GM23338 (cell line): ENCODE results near the gene STPG2. TPM values are rescaled to one million over a fixed set of nuclear protein-coding genes. Genes with fewer than 3 reads are reported as not detected.

Experiments
- ATAC-seq: fragments of 200-7000 bp; cut with Tn5 transposase; 3 replicates; pipeline ENCODE4 v1.9.1; 2020
- DNase-seq: peaks from one replicate; pipeline ENCODE4 v3.0.0-alpha.2; 2015; ENCODE audit warnings: low spot score
- H2AFZ ChIP-seq: fragments of 200-600 bp; sonication (generic); 2 replicates; pipeline ENCODE4 v1.8.0; 2016; ENCODE audit warnings: antibody characterized with exemption, mild to moderate bottlenecking, moderate library complexity
- H3F3A ChIP-seq: fragments of 200-600 bp; sonication (generic); replicated peaks from 2 replicates; pipeline ENCODE4 v1.8.0; 2017; ENCODE audit warnings: antibody characterized with exemption, mixed run types, low read depth
- H3K27ac ChIP-seq: fragments of 200-600 bp; sonication (generic); 2 replicates; pipeline ENCODE4 v1.6.1; 2016; ENCODE audit warnings: low read depth
- H3K27me3 ChIP-seq: fragments of 200-600 bp; sonication (generic); 2 replicates; pipeline ENCODE4 v1.8.0; 2016; ENCODE audit warnings: mild to moderate bottlenecking, mixed run types, moderate library complexity; ENCODE audit not compliant: insufficient read depth
- H3K36me3 ChIP-seq: fragments of 200-600 bp; sonication (generic); 2 replicates; pipeline ENCODE4 v1.8.0; 2016; ENCODE audit warnings: mild to moderate bottlenecking; ENCODE audit not compliant: insufficient read depth
- H3K4me1 ChIP-seq: fragments of 200-600 bp; sonication (generic); 2 replicates; pipeline ENCODE4 v1.8.0; 2016; ENCODE audit warnings: mild to moderate bottlenecking, moderate library complexity; ENCODE audit not compliant: insufficient read depth
- H3K4me2 ChIP-seq: fragments of 200-600 bp; sonication (generic); 2 replicates; pipeline ENCODE4 v1.7.1; 2017; ENCODE audit warnings: mixed run types
- H3K4me3 ChIP-seq: fragments of 200-600 bp; sonication (generic); 2 replicates; pipeline ENCODE4 v1.6.1; 2016; ENCODE audit warnings: mixed run types
- H3K79me2 ChIP-seq: fragments of 200-600 bp; sonication (generic); replicated peaks from 2 replicates; pipeline ENCODE4 v1.8.0; 2017; ENCODE audit warnings: mild to moderate bottlenecking; ENCODE audit not compliant: insufficient read depth
- H3K9me2 ChIP-seq: fragments of 200-600 bp; sonication (generic); 2 replicates; pipeline ENCODE4 v1.8.0; 2017; ENCODE audit not compliant: insufficient read depth
- H4K20me1 ChIP-seq: fragments of 200-600 bp; sonication (generic); replicated peaks from 2 replicates; pipeline ENCODE4 v1.8.0; 2017; ENCODE audit warnings: mild to moderate bottlenecking; ENCODE audit not compliant: insufficient read depth
- H3K27ac Mint-ChIP-seq: 2 replicates; pipeline ENCODE4 v1.8.0; 2020; ENCODE audit warnings: inconsistent platforms, mild to moderate bottlenecking, moderate library complexity, mixed read lengths
- H3K27me3 Mint-ChIP-seq: 3 replicates; pipeline ENCODE4 v1.8.0; 2022; ENCODE audit warnings: low read depth, mild to moderate bottlenecking, moderate library complexity, mixed read lengths, inconsistent platforms; ENCODE audit not compliant: insufficient read depth, poor library complexity
- H3K36me3 Mint-ChIP-seq: 3 replicates; pipeline ENCODE4 v1.8.0; 2021; ENCODE audit warnings: low read depth, mild to moderate bottlenecking, inconsistent platforms, moderate library complexity, mixed read lengths
- H3K4me1 Mint-ChIP-seq: 3 replicates; pipeline ENCODE4 v1.8.0; 2020; ENCODE audit warnings: mild to moderate bottlenecking, inconsistent platforms, mixed read lengths
- H3K4me3 Mint-ChIP-seq: 3 replicates; pipeline ENCODE4 v1.8.0; 2021; ENCODE audit warnings: moderate library complexity, mild to moderate bottlenecking, inconsistent platforms, mixed read lengths
- H3K9me3 Mint-ChIP-seq: 3 replicates; pipeline ENCODE4 v1.8.0; 2020; ENCODE audit warnings: moderate library complexity, mild to moderate bottlenecking, inconsistent platforms, mixed read lengths
- EZH2phosphoT487 ChIP-seq: fragments of 200-600 bp; sonication (generic); IDR thresholded peaks from one replicate; pipeline ENCODE4 v1.8.1; 2018; ENCODE audit warnings: antibody characterized with exemption; ENCODE audit not compliant: unreplicated experiment
- POLR2AphosphoS5 ChIP-seq: IDR thresholded peaks from 2 replicates; pipeline ENCODE4 v1.6.1; 2016; ENCODE audit warnings: antibody characterized with exemption, low read depth
- STAT1 ChIP-seq: IDR thresholded peaks from one replicate; pipeline ENCODE4 v1.6.1; 2016; ENCODE audit warnings: antibody characterized with exemption; ENCODE audit not compliant: unreplicated experiment
- ZNF114 ChIP-seq: fragments of 250-450 bp; sonication (Bioruptor Pico); IDR thresholded peaks from 2 replicates; pipeline ENCODE4 v1.5.0; 2020; ENCODE audit warnings: mild to moderate bottlenecking, moderate library complexity
- ZNF331 ChIP-seq: fragments of 250-450 bp; sonication (Bioruptor Pico); IDR thresholded peaks from 2 replicates; pipeline ENCODE4 v1.5.0; 2020; ENCODE audit warnings: low read depth, mild to moderate bottlenecking, moderate library complexity
- polyA plus RNA-seq: library from polyadenylated mRNA; unstranded; fragments of >200 nt; fragmentation: Nextera tagmentation; extraction: Ambion mirVana; gene quantifications from 2 replicates; pipeline ENCODE4 v1.2.1, GENCODE V29; 2016
- total RNA-seq: library from RNA; depleted of rRNA; stranded (reverse); fragments of >200 nt; shearing (Covaris generic); gene quantifications from 2 replicates; pipeline ENCODE4 v1.2.3, GENCODE V29; 2014
- TF ChIP-seq, protein P1 (sequence below), 2 experiments: fragments of 200-600 bp in 1 of 2; sonication (generic) in 1 of 2; conservative IDR thresholded peaks; 2 replicates each; pipeline versions ENCODE4 v1.5.1 to v1.6.1; 2016 to 2017; ENCODE audit warnings: antibody characterized with exemption in 2 of 2, low read depth in 2 of 2, mild to moderate bottlenecking in 2 of 2, moderate library complexity in 1 of 2
- TF ChIP-seq, protein P2 (sequence below): fragments of 250-450 bp; sonication (Bioruptor Pico); IDR thresholded peaks from 2 replicates; pipeline ENCODE4 v1.5.0; 2020; ENCODE audit warnings: mild to moderate bottlenecking, moderate library complexity

The STPG2 gene
- total and polyA plus RNA-seq, 2 experiments from 2014 or later: 0.17 to 0.32 TPM

GRCh38 chr4:97786306-97786920, 356.9 kb downstream of the STPG2 start (continued):
- TF ChIP-seq, protein P1, sequence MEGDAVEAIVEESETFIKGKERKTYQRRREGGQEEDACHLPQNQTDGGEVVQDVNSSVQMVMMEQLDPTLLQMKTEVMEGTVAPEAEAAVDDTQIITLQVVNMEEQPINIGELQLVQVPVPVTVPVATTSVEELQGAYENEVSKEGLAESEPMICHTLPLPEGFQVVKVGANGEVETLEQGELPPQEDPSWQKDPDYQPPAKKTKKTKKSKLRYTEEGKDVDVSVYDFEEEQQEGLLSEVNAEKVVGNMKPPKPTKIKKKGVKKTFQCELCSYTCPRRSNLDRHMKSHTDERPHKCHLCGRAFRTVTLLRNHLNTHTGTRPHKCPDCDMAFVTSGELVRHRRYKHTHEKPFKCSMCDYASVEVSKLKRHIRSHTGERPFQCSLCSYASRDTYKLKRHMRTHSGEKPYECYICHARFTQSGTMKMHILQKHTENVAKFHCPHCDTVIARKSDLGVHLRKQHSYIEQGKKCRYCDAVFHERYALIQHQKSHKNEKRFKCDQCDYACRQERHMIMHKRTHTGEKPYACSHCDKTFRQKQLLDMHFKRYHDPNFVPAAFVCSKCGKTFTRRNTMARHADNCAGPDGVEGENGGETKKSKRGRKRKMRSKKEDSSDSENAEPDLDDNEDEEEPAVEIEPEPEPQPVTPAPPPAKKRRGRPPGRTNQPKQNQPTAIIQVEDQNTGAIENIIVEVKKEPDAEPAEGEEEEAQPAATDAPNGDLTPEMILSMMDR (conservative IDR thresholded peaks at IDR 0.05; ENCODE audit: low read depth in 2 of 2): no peak
- TF ChIP-seq, protein P2, sequence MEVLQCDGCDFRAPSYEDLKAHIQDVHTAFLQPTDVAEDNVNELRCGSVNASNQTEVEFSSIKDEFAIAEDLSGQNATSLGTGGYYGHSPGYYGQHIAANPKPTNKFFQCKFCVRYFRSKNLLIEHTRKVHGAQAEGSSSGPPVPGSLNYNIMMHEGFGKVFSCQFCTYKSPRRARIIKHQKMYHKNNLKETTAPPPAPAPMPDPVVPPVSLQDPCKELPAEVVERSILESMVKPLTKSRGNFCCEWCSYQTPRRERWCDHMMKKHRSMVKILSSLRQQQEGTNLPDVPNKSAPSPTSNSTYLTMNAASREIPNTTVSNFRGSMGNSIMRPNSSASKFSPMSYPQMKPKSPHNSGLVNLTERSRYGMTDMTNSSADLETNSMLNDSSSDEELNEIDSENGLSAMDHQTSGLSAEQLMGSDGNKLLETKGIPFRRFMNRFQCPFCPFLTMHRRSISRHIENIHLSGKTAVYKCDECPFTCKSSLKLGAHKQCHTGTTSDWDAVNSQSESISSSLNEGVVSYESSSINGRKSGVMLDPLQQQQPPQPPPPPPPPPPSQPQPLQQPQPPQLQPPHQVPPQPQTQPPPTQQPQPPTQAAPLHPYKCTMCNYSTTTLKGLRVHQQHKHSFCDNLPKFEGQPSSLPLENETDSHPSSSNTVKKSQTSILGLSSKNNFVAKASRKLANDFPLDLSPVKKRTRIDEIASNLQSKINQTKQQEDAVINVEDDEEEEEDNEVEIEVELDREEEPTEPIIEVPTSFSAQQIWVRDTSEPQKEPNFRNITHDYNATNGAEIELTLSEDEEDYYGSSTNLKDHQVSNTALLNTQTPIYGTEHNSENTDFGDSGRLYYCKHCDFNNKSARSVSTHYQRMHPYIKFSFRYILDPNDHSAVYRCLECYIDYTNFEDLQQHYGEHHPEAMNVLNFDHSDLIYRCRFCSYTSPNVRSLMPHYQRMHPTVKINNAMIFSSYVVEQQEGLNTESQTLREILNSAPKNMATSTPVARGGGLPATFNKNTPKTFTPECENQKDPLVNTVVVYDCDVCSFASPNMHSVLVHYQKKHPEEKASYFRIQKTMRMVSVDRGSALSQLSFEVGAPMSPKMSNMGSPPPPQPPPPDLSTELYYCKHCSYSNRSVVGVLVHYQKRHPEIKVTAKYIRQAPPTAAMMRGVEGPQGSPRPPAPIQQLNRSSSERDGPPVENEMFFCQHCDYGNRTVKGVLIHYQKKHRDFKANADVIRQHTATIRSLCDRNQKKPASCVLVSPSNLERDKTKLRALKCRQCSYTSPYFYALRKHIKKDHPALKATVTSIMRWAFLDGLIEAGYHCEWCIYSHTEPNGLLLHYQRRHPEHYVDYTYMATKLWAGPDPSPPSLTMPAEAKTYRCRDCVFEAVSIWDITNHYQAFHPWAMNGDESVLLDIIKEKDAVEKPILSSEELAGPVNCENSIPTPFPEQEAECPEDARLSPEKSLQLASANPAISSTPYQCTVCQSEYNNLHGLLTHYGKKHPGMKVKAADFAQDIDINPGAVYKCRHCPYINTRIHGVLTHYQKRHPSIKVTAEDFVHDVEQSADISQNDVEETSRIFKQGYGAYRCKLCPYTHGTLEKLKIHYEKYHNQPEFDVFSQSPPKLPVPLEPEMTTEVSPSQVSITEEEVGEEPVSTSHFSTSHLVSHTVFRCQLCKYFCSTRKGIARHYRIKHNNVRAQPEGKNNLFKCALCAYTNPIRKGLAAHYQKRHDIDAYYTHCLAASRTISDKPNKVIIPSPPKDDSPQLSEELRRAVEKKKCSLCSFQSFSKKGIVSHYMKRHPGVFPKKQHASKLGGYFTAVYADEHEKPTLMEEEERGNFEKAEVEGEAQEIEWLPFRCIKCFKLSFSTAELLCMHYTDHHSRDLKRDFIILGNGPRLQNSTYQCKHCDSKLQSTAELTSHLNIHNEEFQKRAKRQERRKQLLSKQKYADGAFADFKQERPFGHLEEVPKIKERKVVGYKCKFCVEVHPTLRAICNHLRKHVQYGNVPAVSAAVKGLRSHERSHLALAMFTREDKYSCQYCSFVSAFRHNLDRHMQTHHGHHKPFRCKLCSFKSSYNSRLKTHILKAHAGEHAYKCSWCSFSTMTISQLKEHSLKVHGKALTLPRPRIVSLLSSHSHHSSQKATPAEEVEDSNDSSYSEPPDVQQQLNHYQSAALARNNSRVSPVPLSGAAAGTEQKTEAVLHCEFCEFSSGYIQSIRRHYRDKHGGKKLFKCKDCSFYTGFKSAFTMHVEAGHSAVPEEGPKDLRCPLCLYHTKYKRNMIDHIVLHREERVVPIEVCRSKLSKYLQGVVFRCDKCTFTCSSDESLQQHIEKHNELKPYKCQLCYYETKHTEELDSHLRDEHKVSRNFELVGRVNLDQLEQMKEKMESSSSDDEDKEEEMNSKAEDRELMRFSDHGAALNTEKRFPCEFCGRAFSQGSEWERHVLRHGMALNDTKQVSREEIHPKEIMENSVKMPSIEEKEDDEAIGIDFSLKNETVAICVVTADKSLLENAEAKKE (CRISPR knock-in tag): no peak
- TF ChIP-seq POLR2AphosphoS5: no peak
- no peak for TF ChIP-seq EZH2phosphoT487
- TF ChIP-seq STAT1: no peak
- no peak for TF ChIP-seq ZNF114 (CRISPR knock-in tag)

GRCh38 chr4:97778174-97778573, 365.1 kb downstream of the STPG2 start:
- no peaks in the 10 kb centered on the region for H3K27me3 ChIP-seq
- H3K36me3 ChIP-seq: no peaks in the 10 kb centered on the region
- Mint-ChIP-seq H3K36me3 (0 out of 3 replicates have a peak, but pooled peaks cover 3% of the 10 kb centered on the region), H3K4me1 (no peaks in the 10 kb centered on the region), H3K4me3 (no peak overlapping the region), H3K9me3 (peaks cover 12% of the 10 kb centered on the region), H3K27ac (no peak overlapping the region), H3K27me3 (peaks cover 4% of the 10 kb centered on the region)
- H3K4me1 ChIP-seq: no peaks in the 10 kb centered on the region
- H3K79me2 ChIP-seq: no peaks in the 10 kb centered on the region
- no peak overlapping the region for H3K4me2 ChIP-seq
- DNase-seq (no peak), ATAC-seq (no peak)
- H3F3A ChIP-seq: no peaks in the 10 kb centered on the region
- H2AFZ ChIP-seq: no peak overlapping the region
- TF ChIP-seq EZH2phosphoT487 (no peak), ZNF331 (CRISPR knock-in tag) (no peak)
- H3K9me2 ChIP-seq: peaks cover 4% of the 10 kb centered on the region; the same call in 1 of the 2 replicates
- no peak overlapping the region for H3K27ac ChIP-seq
- no peak overlapping the region for H3K4me3 ChIP-seq
- no peaks in the 10 kb centered on the region for H4K20me1 ChIP-seq
